ENCODE results near the gene NFX1.
A peak's percentile ranks its signal among the peaks of the same experiment; 100 is the strongest.

NFX1 gene

GRCh38 chr9:33290247-33291030 lies at the start of gene NFX1:
Gene NFX1 (plus strand): TSS chr9:33290516. CDS start chr9:33290573, 57 bp downstream.
- peak; percentile 99 for DNase-seq

- DNase-seq = no peak
Measured at GRCh38 chr9:33241298-33241697, 49.0 kb upstream of the NFX1 start.

GRCh38 chr9:33242609-33243134 lies 47.6 kb upstream of the NFX1 start:
- DNase-seq = no peak

- DNase-seq = no peak
Measured at GRCh38 chr9:33244137-33244784, 46.1 kb upstream of the NFX1 start.

- DNase-seq = no peak
Measured at GRCh38 chr9:33245341-33245740, 45.0 kb upstream of the NFX1 start.

- no peak for DNase-seq
Measured at GRCh38 chr9:33246269-33246860, 44.0 kb upstream of the NFX1 start.

GRCh38 chr9:33248606-33249005 lies 41.7 kb upstream of the NFX1 start:
- no peak for DNase-seq

GRCh38 chr9:33249087-33249658 lies 41.1 kb upstream of the NFX1 start:
- no peak for DNase-seq

- no peak for DNase-seq
Measured at GRCh38 chr9:33249983-33250382, 40.3 kb upstream of the NFX1 start.

- no peak for DNase-seq
Measured at GRCh38 chr9:33250458-33250995, 39.8 kb upstream of the NFX1 start.

- DNase-seq = no peak
Measured at GRCh38 chr9:33254211-33254610, 36.1 kb upstream of the NFX1 start.

- DNase-seq = no peak
Measured at GRCh38 chr9:33255014-33255413, 35.3 kb upstream of the NFX1 start.

GRCh38 chr9:33255471-33255870 lies 34.8 kb upstream of the NFX1 start:
- DNase-seq = no peak

GRCh38 chr9:33256236-33256635 lies 34.1 kb upstream of the NFX1 start:
- DNase-seq = no peak

- DNase-seq = no peak
Measured at GRCh38 chr9:33257276-33257675, 33.0 kb upstream of the NFX1 start.

- no peak for DNase-seq
Measured at GRCh38 chr9:33260372-33260771, 29.9 kb upstream of the NFX1 start.

GRCh38 chr9:33263131-33264002 lies 26.9 kb upstream of the NFX1 start:
- DNase-seq = no peak

- peak; percentile 60 for DNase-seq
Measured at GRCh38 chr9:33264003-33264472, 26.3 kb upstream of the NFX1 start.

GRCh38 chr9:33264473-33265177 lies 25.7 kb upstream of the NFX1 start, which contains the start of the genes BAG1 and CHMP5:
Gene BAG1 (minus strand): TSS chr9:33264708.
Gene CHMP5 (plus strand): TSS chr9:33265049. CDS start chr9:33265079, 30 bp downstream.
- peak; percentile 100 for DNase-seq

GRCh38 chr9:33265211-33265865 lies 25.0 kb upstream of the NFX1 start:
- no peak for DNase-seq

Measured in islet precursor cell (in vitro differentiated cells).